ENCODE data around the gene PARVB.

DNA sequence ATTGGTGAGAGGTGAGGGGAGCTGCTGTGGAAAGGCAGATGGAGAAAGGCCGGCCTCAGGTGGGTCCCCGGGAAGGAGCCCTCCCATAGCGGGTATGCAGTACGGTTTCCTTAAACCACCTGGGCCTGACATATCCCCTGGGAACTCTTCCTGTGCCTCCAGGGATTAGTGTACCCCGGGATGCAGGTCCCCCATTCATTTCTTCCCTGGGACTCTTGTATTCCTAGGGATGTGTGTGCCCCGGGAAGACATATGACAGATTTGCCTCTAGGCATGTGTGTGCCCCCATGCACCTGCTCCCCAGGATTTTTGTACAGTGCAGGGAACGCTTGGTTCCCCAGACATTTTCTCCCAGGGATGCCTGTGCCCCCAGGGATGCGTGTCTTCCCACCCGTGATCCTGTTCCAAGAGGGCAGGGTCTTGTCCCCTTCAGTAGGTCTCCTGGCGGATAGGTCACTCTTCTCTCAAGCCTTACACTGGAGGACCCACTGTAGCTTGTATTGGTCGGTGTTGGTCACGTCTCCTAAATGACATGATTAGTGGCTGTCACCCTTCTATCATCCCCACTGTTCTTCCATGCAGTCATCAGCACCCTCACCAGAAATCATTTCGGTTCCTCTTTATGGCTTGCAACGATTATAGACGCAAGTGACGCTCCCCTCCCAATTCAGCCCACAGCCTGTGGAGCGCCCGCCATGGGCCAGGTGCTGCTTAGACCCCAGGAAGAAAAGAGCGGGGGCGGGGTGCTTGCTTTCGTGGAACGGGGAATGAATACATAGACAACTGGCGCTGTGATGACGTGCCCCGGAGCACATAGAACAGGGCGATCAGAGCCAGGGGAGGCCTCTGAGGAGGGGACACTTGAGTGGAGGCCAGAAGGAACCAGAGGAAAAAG is 1.3 kb downstream of the PARVB start:
- TF ChIP-seq POLR2A (IDR thresholded peaks at IDR 0.05) (peak; percentile 47), POLR2AphosphoS5 (IDR thresholded peaks at IDR 0.05) (peak in 1 of 3 donors; percentile 66)
- TF ChIP-seq, protein P1, sequence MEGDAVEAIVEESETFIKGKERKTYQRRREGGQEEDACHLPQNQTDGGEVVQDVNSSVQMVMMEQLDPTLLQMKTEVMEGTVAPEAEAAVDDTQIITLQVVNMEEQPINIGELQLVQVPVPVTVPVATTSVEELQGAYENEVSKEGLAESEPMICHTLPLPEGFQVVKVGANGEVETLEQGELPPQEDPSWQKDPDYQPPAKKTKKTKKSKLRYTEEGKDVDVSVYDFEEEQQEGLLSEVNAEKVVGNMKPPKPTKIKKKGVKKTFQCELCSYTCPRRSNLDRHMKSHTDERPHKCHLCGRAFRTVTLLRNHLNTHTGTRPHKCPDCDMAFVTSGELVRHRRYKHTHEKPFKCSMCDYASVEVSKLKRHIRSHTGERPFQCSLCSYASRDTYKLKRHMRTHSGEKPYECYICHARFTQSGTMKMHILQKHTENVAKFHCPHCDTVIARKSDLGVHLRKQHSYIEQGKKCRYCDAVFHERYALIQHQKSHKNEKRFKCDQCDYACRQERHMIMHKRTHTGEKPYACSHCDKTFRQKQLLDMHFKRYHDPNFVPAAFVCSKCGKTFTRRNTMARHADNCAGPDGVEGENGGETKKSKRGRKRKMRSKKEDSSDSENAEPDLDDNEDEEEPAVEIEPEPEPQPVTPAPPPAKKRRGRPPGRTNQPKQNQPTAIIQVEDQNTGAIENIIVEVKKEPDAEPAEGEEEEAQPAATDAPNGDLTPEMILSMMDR (IDR thresholded peaks at IDR 0.05) = no peak
